ENCODE measurements around the gene CCL4.

DNA sequence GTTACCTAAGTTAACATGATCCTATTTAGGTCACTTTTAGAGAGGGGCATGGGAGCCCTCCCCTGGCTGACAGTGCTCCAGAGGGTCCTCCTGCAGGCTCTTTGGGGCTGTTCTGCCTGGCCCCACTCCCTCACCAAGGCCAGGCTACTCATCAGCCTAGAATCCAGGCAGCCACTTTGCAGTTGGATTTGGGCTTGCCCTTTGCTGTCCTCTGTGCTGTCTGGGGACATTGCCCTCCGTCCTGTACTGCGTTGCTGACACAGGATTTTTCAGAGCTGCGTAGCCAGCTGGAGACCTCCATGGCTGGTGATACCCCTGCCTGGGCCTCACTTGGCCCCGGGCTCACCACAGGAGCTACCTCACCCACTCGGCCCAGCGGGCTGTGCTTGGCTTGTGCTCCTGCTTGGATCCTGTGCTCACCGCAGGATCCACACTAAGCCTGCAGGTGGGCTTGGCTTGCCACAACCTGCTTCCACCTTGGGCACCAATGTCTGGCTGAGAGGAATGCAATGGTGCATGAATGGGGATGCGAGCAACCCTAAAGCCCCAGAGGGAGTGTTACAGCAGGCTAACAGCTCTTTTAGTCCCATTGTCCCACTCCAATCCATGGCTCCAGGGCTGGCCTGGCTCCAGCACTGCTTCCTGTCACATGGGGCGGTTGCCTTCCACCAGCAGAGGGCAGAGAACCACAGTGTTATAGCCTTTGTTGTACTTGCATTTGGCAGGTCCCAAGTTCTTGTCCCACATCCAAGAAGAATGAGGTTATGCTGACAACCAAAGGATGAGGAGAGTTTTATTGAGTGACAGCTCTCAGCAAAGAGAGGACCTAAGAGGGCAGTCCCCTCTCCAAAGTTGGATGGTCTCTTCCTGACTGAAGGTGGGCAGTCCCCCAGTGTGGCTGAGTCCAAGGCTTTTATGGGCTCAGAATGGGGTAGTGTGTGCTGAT lies 21.5 kb downstream of the CCL4 start:
- TF ChIP-seq, protein P1, sequence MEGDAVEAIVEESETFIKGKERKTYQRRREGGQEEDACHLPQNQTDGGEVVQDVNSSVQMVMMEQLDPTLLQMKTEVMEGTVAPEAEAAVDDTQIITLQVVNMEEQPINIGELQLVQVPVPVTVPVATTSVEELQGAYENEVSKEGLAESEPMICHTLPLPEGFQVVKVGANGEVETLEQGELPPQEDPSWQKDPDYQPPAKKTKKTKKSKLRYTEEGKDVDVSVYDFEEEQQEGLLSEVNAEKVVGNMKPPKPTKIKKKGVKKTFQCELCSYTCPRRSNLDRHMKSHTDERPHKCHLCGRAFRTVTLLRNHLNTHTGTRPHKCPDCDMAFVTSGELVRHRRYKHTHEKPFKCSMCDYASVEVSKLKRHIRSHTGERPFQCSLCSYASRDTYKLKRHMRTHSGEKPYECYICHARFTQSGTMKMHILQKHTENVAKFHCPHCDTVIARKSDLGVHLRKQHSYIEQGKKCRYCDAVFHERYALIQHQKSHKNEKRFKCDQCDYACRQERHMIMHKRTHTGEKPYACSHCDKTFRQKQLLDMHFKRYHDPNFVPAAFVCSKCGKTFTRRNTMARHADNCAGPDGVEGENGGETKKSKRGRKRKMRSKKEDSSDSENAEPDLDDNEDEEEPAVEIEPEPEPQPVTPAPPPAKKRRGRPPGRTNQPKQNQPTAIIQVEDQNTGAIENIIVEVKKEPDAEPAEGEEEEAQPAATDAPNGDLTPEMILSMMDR (IDR thresholded peaks at IDR 0.05), result no peak
- TF ChIP-seq EZH2 (IDR thresholded peaks at IDR 0.05; ENCODE audit: borderline replicate concordance, insufficient read depth, low read depth, low read length, poor library complexity, severe bottlenecking), result no peak
